RCC 7860 (cell line): ENCODE measurements around the gene CEMIP2.
"Not testable (repeated sequence)": the region's sequence is repeated elsewhere in the genome, so short reads cannot be mapped to it uniquely, and the experiment has no call there.

ENCODE experiments used
- DNase-seq: peaks from one replicate; pipeline ENCODE4 v3.0.0-alpha.2; 2015; ENCODE audit warnings: low spot score
- FAIRE-seq: peaks from 2 replicates; lab custom pipeline; 2012; peaks lifted over from hg19 to GRCh38; lab: Jason Lieb, UNC

Gene CEMIP2

DNA sequence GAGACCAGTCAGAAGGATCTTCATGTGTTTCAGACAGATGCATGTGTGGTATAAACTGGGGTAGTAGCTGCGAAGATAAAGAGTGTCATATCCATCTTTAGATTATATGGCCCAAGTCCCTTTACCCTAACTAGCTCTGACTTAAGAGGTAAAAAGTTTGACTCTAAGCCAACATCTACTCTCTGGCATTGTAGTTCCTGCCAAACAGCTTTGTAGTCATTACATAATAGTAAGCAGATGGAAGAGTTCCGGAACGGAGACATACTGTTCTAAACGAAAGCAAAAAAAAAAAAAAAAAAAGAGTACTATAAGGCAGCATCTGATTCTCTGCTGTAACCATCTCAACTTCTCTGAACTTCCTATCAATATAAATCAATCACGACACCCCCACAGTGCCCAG lies 48.8 kb downstream of the CEMIP2 start:
- DNase-seq (no peak), FAIRE-seq (no peak)

DNA sequence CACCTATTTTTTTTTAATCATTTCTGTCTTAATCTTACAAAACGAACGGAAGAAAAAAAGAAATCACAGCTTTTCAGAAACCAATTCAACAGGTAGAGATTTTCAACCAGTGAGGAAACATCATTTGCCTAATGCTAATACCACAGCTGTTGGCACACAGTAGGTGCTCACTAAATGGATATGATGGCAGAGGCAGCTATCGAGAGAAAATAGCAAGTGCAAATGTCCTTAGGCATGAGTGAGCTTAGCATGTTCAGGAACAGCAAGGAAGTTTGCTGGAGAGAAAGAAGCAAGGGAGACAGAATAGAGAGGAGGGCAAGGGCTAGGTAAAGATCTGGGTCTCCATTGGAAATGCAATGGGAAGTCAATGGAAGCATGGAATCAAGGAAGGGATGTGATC lies 49.2 kb downstream of the CEMIP2 start:
- FAIRE-seq (no peak), DNase-seq (no peak)

DNA sequence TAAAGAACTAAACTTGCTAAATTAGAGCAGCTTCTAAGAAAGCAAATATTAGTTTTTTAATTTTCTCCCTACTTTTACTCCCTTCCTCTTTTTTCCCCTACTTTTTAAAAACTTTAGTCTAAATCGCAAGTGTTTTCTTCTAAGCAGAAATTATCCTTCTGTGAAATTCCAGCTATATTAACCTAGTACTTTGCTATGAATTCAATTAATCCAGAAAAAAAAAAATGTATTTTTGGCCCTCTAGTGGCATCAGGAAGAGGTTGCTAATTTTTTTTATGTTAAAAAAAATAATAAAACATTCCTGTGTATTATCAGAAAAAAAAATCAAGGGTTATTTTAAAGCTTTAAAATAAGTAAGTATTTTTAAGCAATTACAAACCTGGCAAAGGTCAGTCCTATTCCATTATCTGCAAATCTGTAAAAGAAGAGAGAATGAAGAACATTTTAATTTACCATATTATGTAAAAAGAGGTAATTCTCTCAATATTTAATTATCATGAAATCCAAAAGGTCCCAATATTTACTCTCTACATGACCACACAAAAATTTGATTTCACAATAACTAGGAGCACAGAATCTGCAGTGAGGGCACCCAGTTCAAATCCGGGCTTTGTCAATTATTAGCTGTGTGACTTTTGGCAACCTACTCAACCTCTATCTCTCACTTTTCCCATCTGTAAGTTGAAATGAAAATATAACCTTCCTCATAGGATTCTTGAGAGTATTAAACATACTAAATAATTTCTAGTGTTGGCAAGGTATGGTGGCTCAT lies 52.0 kb downstream of the CEMIP2 start:
- DNase-seq (no peak), FAIRE-seq (peak; percentile 78)

DNA sequence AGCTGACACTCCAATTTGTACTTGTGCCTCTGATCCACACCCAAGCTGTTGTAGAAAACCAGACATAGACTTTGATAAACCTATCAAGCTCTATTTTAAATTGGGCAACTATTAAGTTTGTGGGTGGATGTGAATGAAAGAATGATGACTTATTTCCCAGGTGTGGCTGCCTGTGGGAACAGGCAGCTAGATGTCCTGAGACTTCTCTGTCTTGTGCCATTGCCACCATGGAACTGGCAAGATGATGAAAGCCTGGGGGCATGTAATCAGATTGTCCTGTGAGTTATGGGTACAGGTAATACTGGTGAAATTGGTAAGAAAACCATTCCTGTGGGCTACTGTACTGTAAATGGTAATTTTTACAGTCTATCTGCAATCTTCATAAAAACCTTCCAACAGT lies 57.5 kb downstream of the CEMIP2 start:
- DNase-seq, result no peak
- no peak for FAIRE-seq

DNA sequence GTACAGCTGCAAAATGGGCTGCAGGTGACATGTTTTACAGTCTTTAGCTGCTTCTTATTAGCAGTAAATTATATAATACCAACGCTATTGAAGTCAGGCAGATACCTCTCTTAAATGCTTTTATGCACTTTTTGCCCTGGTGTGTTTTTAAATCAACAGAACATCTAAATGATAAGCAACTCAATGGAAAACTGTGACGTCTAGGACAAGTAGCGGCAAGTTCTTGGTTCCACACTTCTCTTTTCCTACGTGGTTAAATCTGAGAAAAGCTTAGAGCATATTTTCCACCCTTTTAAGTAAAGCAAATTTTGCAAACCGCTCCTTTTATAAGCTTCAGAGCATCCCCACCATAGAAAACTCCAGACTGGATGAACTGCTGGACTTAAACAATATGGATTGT lies 58.1 kb downstream of the CEMIP2 start:
- DNase-seq (no peak), FAIRE-seq (no peak)

DNA sequence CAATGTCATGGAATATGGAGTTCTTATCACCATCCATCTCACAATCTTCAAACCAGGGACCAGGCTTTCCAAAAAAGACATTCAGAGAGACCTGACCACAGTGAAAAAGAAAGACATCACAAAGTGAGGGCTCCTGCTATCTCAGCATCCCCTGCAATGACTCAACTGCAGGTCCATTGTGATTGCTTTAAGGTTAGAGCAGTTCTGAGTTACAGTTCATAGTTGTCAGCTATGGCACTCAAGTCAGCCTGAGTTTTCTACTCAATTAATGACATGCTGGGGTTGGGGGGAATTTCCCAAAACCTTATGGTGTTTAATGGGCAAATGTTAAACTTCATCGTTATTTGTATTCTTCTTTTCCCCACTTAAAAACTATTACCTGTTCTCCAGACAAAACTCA lies 58.9 kb downstream of the CEMIP2 start:
- FAIRE-seq, result no peak
- no peak for DNase-seq

DNA sequence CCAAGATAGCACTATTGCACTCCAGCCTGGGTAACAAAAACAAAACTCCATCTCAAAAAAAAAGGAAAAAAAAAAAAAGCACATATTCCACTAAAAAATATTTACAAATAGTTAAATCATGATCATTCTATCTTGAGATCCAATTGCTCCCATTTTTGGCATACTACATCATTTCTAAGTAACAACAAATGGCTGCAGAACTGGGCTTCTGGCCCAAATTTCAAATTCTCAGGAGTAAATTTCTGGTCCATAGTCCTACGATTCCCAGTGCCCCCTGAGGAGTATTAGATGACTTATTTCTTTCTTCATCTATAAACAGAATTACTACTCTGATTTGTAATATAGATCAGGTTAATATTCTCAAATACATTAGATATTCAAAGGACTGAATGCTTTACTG lies 62.1 kb downstream of the CEMIP2 start:
- FAIRE-seq, result no peak
- no peak for DNase-seq

DNA sequence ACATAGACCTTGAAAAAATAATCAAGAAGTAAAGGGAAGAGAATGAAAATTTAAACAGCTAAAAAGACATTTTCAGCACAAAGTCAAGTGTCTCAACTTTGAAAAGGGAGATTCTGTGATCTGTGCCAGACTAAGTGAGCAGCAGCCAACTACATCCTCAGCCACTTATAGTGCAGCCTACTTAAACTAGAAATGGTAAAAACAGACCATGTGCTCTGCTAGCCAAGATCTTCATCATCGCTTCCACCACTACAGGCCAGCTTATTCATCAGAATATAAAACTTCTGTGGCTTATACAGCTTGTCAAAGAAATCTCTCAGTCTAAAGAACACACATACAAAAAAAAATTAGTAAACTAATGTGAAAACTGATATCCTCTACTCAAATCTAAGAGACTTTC lies 63.5 kb downstream of the CEMIP2 start:
- FAIRE-seq, result no peak
- no peak for DNase-seq

DNA sequence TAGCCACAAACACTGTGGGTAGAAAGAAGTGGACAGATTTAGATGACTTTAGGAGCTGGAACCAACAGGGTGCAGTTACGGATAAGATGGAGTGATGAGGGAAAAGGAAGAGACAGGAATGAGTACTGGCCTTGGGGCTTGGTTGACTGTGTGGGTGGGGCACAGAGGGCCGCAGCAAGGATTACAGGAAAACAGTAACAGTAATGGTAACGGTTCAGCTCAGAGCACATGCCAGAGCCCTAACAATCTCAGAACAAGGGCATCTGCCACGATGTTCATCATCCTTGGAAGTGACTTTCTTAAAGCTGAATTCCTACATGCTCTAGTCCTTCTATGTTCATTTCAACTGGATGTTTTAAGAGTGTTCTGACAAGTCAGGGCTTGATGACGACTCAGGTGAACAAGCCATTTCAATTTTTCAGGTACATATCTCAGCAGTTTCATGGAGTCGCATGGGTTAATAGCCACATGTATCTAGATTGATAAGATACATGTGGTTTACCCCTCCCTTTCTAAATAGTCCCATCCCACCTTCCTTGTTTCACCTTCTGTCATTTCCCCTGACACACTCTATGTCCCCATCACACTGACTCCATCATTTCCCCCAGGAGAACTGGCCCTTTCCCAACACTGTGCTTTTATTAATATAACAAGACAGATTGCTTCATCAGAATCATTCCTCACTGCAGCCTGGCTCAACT lies 65.0 kb downstream of the CEMIP2 start:
- DNase-seq (no peak), FAIRE-seq (no peak)

DNA sequence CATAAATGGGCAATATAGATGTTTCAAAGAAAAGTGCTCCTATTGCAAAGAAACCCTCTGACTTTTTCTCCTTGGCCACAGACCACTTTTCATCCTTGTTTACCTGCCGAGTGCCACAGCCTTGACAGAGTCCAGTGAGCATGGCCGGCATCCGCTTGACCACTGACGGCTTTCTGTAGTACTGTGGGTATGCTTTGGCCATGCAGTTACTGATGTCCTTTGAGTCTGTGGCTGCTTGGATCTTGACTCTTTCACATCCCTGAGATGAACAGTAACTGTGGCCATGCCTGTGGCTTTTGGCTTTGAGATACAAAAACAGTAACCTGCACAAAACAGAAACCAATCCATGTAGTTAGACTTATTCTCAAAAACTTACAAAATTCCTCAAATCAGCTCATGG lies 70.4 kb downstream of the CEMIP2 start:
- FAIRE-seq, result no peak

DNA sequence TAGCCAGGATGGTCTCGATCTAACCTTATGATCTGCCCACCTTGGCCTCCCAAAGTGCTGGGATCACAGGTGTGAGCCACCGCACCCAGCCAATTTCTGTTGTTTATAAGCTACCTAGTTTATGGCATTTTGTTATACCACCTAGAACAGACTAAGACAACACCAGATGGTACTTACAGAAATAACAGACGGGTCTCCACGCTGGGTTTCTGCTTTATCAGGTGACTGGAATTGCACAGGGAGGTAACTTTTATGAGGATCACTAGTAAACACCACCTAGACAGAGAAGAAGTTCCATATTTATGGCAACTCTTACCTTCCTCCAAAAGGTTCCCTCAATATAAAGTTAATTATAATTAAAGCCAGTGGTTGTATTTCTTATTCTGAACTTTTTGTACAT lies 74.0 kb downstream of the CEMIP2 start:
- FAIRE-seq (no peak), DNase-seq (no peak)

More for the DNA sequence above, 70.4 kb downstream of the CEMIP2 start:
- no peak for DNase-seq

DNA sequence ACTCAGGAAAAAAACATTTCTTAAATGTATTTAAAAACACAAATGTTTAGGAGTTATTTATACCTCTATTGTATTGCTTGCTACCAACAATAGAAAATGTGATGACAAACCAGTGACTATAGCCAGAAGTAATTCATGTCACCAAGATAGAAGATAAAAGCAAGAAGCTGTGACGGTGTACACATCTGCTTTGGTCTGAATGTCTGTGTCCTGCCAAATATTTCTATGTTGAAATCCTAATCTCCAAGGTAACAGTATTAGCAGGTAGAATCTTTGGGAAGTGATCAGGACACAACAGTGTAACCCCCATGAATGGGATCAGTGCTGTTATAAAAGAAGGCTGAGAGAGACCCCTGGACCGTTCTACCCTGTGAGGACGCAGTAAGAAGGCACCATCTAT lies 74.7 kb downstream of the CEMIP2 start:
- DNase-seq (no peak), FAIRE-seq (no peak)

DNA sequence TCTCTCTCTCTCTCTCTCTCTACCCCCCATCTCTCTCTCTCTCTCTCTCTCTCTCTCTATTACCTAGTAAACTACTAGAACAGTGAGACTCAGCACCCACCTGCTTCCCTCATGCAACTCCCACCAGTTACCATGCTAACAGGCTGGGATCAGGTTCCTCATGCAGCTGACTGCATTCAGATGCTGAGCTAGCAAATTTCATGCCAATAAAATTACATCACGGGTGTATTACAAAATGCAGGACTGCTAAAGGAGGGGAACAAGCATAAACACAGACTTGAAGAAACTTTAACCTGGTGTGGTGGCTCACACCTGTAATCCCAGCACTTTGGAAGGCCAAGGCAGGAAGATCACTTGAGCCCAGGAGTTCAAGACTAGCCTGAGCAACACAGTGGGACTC lies 76.0 kb downstream of the CEMIP2 start:
- FAIRE-seq, result no peak
- DNase-seq, result no peak

DNA sequence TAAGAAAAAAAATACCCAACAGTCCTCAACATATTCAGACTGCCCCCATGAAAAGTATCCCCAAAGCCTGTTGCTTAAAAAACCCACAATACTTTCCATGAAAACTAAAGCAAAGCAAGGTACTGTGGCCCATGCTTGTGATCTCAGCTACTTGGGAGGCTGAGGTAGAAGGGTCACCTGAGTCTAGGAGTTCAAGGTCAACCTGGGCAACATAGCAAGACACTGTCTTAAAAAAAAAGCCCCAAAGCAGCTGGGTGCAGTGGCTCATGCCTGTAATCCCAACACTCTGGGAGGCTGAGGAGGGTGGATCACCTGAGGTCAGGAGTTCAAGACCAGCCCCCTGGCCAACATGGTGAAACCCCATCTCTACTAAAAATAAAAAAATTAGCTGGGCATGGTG lies 76.7 kb downstream of the CEMIP2 start:
- not testable (repeated sequence) for FAIRE-seq, DNase-seq

DNA sequence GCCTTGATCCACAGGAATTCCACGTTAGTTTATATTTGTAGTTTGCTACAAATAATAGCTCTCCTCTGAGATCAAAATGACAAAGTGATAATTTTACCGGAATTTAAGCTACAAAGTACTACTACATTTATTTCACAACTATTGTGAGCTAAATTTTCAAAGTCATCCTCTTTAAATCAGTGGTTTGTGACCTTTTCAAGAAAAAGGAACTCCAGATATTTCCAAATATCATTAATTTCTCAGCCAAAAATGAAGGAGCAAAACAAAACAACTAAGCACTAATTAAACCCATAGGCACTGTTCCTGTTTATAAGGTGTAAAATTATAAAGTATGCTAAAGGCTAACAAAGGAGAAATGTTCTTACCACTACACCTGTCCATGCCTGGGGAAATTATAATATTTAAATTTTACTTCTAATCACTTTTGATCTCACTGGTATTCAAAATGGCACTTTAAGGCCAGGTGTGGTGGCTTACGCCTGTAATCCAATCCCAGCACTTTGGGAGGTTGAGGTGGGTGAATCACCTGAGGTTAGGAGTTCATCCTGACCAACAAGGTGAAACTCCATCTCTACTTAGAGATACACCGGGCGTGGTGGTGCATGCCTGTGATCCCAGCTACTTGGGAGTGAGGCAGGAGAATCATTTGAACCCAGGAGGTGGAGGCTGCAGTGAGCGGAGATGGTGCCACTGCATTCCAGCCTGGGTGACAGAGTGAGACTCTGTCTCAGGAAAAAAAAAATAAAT lies 77.5 kb downstream of the CEMIP2 start:
- FAIRE-seq (no peak), DNase-seq (no peak)

DNA sequence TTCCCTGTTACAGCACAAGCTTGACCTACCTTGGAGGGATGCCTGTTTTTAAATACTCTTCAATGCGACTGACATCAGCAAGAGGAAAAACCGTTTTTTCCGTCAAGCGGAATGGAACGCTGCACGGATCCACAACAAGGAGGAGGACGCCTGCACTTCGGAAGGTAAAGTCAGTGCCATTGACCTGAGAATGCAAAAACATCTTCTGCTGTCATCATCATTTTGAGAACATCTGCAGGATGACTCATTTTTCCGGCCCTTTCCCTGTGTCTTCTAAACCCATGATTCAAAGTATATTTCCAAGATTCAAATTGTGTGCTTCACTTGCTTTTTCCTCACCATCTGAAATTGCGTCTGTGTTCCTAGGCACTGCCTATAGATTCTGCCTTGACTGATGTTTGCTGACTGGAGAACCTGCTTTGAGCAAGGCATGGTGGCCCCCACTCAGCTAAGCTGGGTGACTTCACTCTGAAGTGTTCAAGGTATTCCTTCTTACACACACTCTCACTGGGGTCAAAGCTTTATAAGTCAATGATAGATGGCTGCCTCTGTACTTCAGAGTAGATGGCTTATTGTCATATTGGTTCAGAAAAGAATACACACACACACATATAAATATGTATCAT lies 78.1 kb downstream of the CEMIP2 start:
- no peak for FAIRE-seq
- DNase-seq, result no peak

DNA sequence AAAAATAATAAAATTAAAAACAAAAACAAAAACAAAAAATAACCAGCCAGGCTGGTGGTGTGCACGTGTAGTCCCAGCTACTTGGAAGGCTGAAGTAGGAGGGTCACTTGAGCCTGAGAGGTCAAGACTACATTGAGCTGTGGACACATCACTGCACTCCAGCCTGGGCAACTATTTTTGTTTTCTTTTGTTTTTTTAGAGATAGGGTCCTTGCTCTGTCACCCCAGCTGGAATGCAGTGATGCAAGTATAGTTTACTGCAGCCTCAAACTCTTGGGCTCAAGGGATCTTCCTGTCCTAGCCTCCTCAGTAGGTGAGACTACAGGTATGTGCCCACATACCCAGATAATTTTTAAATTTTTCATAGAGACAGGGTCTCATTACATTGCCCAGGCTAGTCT lies 80.6 kb downstream of the CEMIP2 start:
- FAIRE-seq, result no peak
- no peak for DNase-seq

DNA sequence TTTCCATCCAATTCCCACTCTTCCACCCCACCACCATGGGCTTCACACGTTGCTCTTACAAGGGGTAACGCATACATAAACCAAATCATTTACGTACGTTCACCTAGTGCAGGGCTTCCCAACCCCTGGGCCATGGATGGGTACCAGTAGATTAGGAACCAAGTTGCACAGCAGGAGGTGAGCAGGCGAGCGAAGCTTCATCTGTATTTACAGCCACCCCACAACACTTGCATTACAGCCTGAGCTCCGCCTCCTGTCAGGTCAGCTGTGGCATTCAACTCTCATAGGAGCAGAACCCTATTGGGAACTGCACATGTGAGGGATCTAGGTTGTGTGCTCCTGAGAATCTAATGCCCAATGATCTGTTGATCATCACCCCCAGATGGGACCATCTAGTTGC lies 82.3 kb downstream of the CEMIP2 start:
- FAIRE-seq (no peak), DNase-seq (no peak)

DNA sequence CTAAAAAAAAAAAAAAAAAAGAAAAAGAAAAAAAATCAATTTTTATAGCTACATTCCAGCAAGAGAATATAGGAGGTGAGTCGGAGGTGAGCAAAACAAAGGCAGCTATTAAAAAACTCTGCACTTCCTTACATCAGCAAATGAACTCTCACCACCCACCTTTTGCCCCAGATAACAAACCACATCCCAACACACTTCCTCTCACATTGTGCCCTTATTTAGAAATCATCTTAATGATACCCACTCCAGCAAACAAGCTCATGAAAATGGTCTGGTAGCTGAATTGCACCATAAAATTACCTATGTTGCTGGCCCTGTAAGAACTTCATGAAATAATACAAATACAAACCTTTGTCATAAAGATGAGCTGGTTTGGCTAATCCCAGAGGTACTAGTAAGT lies 82.9 kb downstream of the CEMIP2 start:
- DNase-seq (no peak), FAIRE-seq (no peak)

DNA sequence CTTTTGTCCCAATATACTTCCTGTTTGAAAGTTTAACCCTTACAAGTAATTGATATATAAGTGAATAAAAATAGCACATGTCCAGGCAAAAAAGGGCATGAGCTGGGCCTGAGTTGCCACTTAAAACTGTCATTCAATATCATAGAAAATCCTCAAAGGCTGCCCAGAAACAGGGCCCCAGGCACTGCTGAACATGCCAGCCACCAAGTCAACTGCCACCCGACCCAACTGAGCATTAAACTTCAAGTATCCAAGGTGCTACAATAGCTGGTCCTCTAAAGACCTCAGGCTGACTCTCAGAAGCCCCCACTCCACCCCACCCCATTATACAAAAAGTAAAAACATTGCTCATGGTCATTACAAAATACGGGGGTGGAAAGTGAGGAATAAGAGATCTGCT lies 83.7 kb downstream of the CEMIP2 start:
- DNase-seq (no peak), FAIRE-seq (no peak)

DNA sequence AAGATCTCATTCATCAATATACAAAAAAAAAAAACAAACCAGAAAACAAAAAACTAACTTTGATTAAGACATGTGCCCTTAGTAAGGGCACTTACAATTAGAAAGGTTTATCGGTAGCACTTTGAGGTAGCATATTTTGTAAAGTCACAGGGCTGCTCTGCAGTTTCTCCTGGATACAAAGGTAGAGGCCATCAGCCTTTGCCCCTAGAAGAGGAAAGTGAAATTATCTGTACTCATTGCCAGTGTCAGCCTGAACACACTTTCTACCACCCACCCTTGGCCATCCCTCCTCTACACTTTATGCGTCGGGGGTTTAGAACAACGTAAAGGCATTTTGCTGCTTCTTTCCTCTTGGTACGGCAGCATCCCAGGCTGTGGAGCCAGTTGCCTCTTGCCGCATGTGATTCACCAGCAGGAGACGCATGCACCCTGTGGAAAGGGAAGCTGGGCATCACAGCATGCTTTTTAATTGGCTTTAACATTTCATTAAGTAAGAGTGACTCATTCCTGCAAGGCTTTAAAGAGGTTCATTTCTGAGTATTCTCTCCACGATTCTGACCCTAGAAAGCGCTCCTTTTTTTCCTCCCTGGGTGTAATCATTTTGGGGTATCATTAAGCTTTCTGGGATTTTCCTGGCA lies 84.6 kb downstream of the CEMIP2 start:
- DNase-seq, result no peak

More for the DNA sequence above, 84.6 kb downstream of the CEMIP2 start:
- FAIRE-seq, result no peak
